GM06990 (cell line): ENCODE data around the gene GGN.

Experiments
- DNase-seq: peaks from one replicate; pipeline ENCODE4 v3.0.0-alpha.2; 2011; ENCODE audit not compliant: insufficient read length; ENCODE audit errors: extremely low read depth
- H3K27me3 ChIP-seq: replicated peaks from 2 replicates; pipeline ENCODE4 v1.6.0; 2011; ENCODE audit warnings: low read length; ENCODE audit not compliant: control insufficient read depth, insufficient read depth
- H3K36me3 ChIP-seq: 2 replicates; pipeline ENCODE4 v1.5.1; 2011; ENCODE audit warnings: low read length; ENCODE audit not compliant: control insufficient read depth, insufficient read depth
- H3K4me3 ChIP-seq: replicated peaks from 2 replicates; pipeline ENCODE4 v1.5.1; 2011; ENCODE audit warnings: low read depth, mild to moderate bottlenecking, control low read depth, low read length
- CTCF ChIP-seq: IDR thresholded peaks from 2 replicates; pipeline ENCODE4 v1.5.1; 2011; ENCODE audit warnings: low read length, control low read depth, mild to moderate bottlenecking, inconsistent platforms; ENCODE audit not compliant: insufficient read depth, poor library complexity, severe bottlenecking

The GGN gene

GRCh38 chr19:38405276-38405675, 17.4 kb upstream of the GGN start:
- no peak for DNase-seq
- no peaks in the 10 kb centered on the region for H3K27me3 ChIP-seq
- TF ChIP-seq CTCF = no peak
- no peak overlapping the region for H3K4me3 ChIP-seq
- peaks cover 3% of the 10 kb centered on the region for H3K36me3 ChIP-seq

GRCh38 chr19:38404858-38405257, 17.0 kb upstream of the GGN start:
- peaks cover 3% of the 10 kb centered on the region for H3K36me3 ChIP-seq
- no peak for TF ChIP-seq CTCF
- H3K4me3 ChIP-seq = no peak overlapping the region
- no peaks in the 10 kb centered on the region for H3K27me3 ChIP-seq
- no peak for DNase-seq

- Histone ChIP-seq H3K36me3 (peaks cover 3% of the 10 kb centered on the region), H3K27me3 (no peaks in the 10 kb centered on the region), H3K4me3 (peak within 1 kb of the TSS; percentile 67)
- DNase-seq = peak; percentile 98
- peak; percentile 64 for TF ChIP-seq CTCF
These were observed 15.3 kb upstream of the GGN start, which contains the start of gene FAM98C for GRCh38 chr19:38402967-38403674. Gene FAM98C, plus strand, starts transcription at chr19:38403093. Its CDS starts 61 bp downstream, at chr19:38403154.

- DNase-seq = no peak
- H3K27me3 ChIP-seq = no peaks in the 10 kb centered on the region
- H3K36me3 ChIP-seq = peaks cover 3% of the 10 kb centered on the region
- H3K4me3 ChIP-seq = peak overlapping the region; percentile 58
- TF ChIP-seq CTCF = no peak
These were observed 14.8 kb upstream of the GGN start for GRCh38 chr19:38402623-38402966.

GRCh38 chr19:38401148-38401547, 13.3 kb upstream of the GGN start:
- DNase-seq = no peak
- Histone ChIP-seq H3K27me3 (no peaks in the 10 kb centered on the region; the same call in 1 of the 2 replicates), H3K36me3 (no peaks in the 10 kb centered on the region), H3K4me3 (no peak overlapping the region)
- TF ChIP-seq CTCF = no peak
